ENCODE results near the gene STX7.

GRCh38 chr6:132412656-132413498 is 100.0 kb downstream of the STX7 start:
- no peak for TF ChIP-seq CTCF (IDR thresholded peaks at IDR 0.05)
- no peak for TF ChIP-seq POLR2A (IDR thresholded peaks at IDR 0.05)

Measured in thyroid gland (tissue), 4 donors.